NCI-H510A treated with DMSO at 0.1 percent for 48 hours (cell line): ENCODE data around the gene TRIP4.
A peak's percentile ranks its signal among the peaks of the same experiment; 100 is the strongest.
"Not testable (repeated sequence)": the region's sequence is repeated elsewhere in the genome, so short reads cannot be mapped to it uniquely, and the experiment has no call there.

Source experiments
- DNase-seq: peaks from one replicate; lab custom pipeline; 2025; lab: John Stamatoyannopoulos, UW

Gene TRIP4

GRCh38 chr15:64387562-64388168 is at the start of gene TRIP4:
TRIP4 (plus strand) TSS chr15:64387836; CDS start chr15:64387864, 28 bp downstream.
- DNase-seq = peak; percentile 85

- DNase-seq = no peak
Observed at GRCh38 chr15:64340355-64340754, 47.3 kb upstream of the TRIP4 start.

DNA sequence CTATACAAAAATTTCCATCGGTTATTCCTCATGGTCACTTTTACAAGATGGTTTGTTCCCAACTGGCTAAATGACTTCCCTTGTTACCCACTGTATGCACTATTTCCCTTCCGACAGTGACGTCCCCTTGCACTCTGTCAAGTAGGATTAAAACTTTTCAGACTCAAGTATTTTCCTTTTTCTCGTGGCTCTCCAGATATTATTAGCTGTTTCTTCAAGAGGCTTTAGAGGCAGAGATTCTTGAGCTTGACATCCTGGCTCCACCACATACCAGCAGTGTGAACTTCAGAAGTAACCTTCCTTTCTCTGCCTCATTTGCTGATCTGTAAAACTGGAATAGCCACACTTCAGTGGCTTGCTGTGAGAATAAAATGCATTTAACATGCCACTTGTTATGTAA is 45.7 kb upstream of the TRIP4 start:
- DNase-seq = no peak

DNA sequence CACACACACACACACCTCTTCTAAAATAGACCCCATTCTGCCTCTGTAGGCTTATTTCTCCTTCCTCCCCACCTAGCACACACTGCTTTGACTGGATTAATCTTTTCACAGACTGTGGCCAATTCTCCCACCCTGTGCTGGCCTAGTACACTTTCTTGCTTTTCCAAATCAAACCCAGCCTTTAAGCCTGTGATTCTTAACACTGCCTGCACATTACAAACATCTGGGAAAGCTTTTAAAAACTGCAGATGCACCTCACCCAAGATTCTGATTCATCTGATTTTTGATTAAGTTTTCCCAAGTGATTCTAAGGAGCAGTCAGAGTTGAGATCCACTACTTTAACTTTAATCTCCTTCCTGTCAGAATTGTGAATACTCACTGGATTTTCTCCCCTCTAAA is 44.4 kb upstream of the TRIP4 start:
- DNase-seq = no peak

GRCh38 chr15:64343841-64344240 is 43.8 kb upstream of the TRIP4 start:
- no peak for DNase-seq

GRCh38 chr15:64344651-64345294 is 42.9 kb upstream of the TRIP4 start:
- no peak for DNase-seq

- not testable (repeated sequence) for DNase-seq
Observed at GRCh38 chr15:64346242-64346641, 41.4 kb upstream of the TRIP4 start.

DNA sequence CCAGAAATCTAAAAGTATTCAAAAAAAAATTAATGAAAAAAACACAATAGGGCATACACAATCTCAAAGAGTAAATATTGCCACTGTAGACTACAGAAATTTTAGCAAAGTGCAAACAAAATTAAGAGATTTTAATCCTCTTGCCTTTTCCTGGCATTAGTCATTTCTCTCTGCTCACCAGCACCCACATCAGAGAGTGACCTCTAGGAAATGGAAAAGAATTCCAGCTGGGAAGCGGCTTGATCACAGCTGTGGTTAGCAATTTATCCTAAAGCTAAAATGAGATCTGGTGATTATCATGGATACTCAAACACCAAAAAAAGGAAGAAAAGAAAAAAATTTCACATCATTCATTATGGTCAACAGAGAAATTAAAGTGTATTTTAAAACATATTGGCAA is 39.2 kb upstream of the TRIP4 start:
- DNase-seq = no peak

- DNase-seq = no peak
Observed at GRCh38 chr15:64349375-64349774, 38.3 kb upstream of the TRIP4 start.

- no peak for DNase-seq
Observed at GRCh38 chr15:64351265-64351664, 36.4 kb upstream of the TRIP4 start.

GRCh38 chr15:64354688-64355344 is 32.8 kb upstream of the TRIP4 start:
- DNase-seq = no peak

GRCh38 chr15:64355348-64355943 is 32.2 kb upstream of the TRIP4 start:
- no peak for DNase-seq

- peak; percentile 88 for DNase-seq
Observed at GRCh38 chr15:64355944-64356709, 31.5 kb upstream of the TRIP4 start, which contains the start of gene CSNK1G1. CSNK1G1 (minus strand) TSS chr15:64356173; CDS start chr15:64300499, 55,674 bp downstream.

- DNase-seq = no peak
Observed at GRCh38 chr15:64356710-64357040, 31.0 kb upstream of the TRIP4 start.

- no peak for DNase-seq
Observed at GRCh38 chr15:64361259-64361658, 26.4 kb upstream of the TRIP4 start.

- DNase-seq = no peak
Observed at GRCh38 chr15:64369078-64369607, 18.5 kb upstream of the TRIP4 start.

DNA sequence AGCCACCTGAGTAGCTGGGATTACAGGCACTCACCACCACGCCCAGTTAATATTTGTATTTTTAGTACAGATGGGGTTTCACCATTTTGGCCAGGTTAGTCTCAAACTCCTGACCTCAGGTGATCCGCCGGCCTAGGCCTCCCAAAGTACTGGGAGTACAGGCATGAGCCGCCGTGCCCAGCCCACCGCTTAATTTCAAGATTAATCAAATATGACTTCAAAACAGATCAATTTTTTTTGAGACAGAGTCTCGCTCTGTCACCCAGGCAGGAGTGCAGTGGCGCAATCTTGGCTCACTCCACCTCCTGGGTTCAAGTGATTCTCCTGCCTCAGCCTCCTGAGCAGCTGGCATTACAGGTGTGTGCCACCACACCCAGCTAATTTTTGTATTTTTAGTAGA is 16.3 kb upstream of the TRIP4 start:
- DNase-seq = not testable (repeated sequence)

- no peak for DNase-seq
Observed at GRCh38 chr15:64373360-64373759, 14.3 kb upstream of the TRIP4 start.

- no peak for DNase-seq
Observed at GRCh38 chr15:64379216-64379960, 8.2 kb upstream of the TRIP4 start.

GRCh38 chr15:64380130-64380870 is 7.3 kb upstream of the TRIP4 start:
- DNase-seq = not testable (repeated sequence)
